WTC11 (cell line): ENCODE results near the gene SYNC. TPM values are rescaled to one million over a fixed set of nuclear protein-coding genes. Genes with fewer than 3 reads are reported as not detected.

Experiments used
- ATAC-seq: fragments of 200-7000 bp; cut with Tn5 transposase; 2 replicates; pipeline ENCODE4 v1.10.0; 2021; ENCODE audit warnings: mild to moderate bottlenecking, moderate library complexity
- CTCF ChIA-PET: fragments of 300-600 bp; sonication (Branson Sonifier 250); formaldehyde crosslinking; loops from one replicate; lab custom pipeline; 2021; ENCODE audit warnings: antibody characterized with exemption; lab: Charles Lee
- POLR2A ChIA-PET: fragments of 350-600 bp; sonication (Branson Sonifier 250); formaldehyde crosslinking; loops from one replicate; lab custom pipeline; 2021; ENCODE audit warnings: antibody characterized with exemption; lab: Charles Lee
- DNase-seq: peaks from one replicate; pipeline ENCODE4 v3.0.0; 2021; ENCODE audit warnings: low spot score
- H3K27ac Mint-ChIP-seq: 2 replicates; pipeline ENCODE4 v1.8.0; 2021; ENCODE audit warnings: mixed read lengths
- H3K27me3 Mint-ChIP-seq: 2 replicates; pipeline ENCODE4 v1.8.0; 2021; ENCODE audit warnings: low read depth, mild to moderate bottlenecking, moderate library complexity, mixed read lengths
- H3K36me3 Mint-ChIP-seq: 2 replicates; pipeline ENCODE4 v1.8.0; 2021; ENCODE audit warnings: mixed read lengths
- H3K4me1 Mint-ChIP-seq: 2 replicates; pipeline ENCODE4 v1.8.0; 2022; ENCODE audit warnings: mixed read lengths
- H3K4me3 Mint-ChIP-seq: 2 replicates; pipeline ENCODE4 v1.8.0; 2021; ENCODE audit warnings: mild to moderate bottlenecking, moderate library complexity, mixed read lengths
- H3K9me3 Mint-ChIP-seq: 2 replicates; pipeline ENCODE4 v1.8.0; 2021; ENCODE audit warnings: mixed read lengths
- AR ChIP-seq: fragments of 250-450 bp; sonication (Bioruptor Pico); IDR thresholded peaks from 2 replicates; pipeline ENCODE4 v1.9.0; 2021; ENCODE audit warnings: mild to moderate bottlenecking
- ATF6 ChIP-seq: sonication (generic); formaldehyde crosslinking; IDR thresholded peaks from 2 replicates; pipeline ENCODE4 v1.8.1; 2023; ENCODE audit warnings: mild to moderate bottlenecking, missing genetic modification reagents
- CBFB ChIP-seq: sonication (generic); formaldehyde crosslinking; IDR thresholded peaks from 2 replicates; pipeline ENCODE4 v1.8.1; 2022; ENCODE audit warnings: mild to moderate bottlenecking, low read depth, missing genetic modification reagents
- CREM ChIP-seq: sonication (generic); formaldehyde crosslinking; IDR thresholded peaks from 2 replicates; pipeline ENCODE4 v1.8.1; 2022; ENCODE audit warnings: mild to moderate bottlenecking, missing genetic modification reagents, moderate library complexity
- CTCF ChIP-seq: fragments of 200-600 bp; IDR thresholded peaks from 2 replicates; pipeline ENCODE4 v1.8.0; 2022; ENCODE audit warnings: antibody characterized with exemption
- GABPB1 ChIP-seq: sonication (generic); formaldehyde crosslinking; IDR thresholded peaks from 2 replicates; pipeline ENCODE4 v1.8.1; 2023; ENCODE audit warnings: mild to moderate bottlenecking, missing genetic modification reagents
- HMGA2 ChIP-seq: fragments of 250-450 bp; sonication (Bioruptor Pico); IDR thresholded peaks from 2 replicates; pipeline ENCODE4 v1.4.0; 2021; ENCODE audit warnings: mild to moderate bottlenecking, moderate library complexity
- MAX ChIP-seq: sonication (generic); formaldehyde crosslinking; IDR thresholded peaks from 2 replicates; pipeline ENCODE4 v1.8.0; 2022; ENCODE audit warnings: mild to moderate bottlenecking, missing genetic modification reagents
- NFATC4 ChIP-seq: fragments of 250-450 bp; sonication (Bioruptor Pico); IDR thresholded peaks from 2 replicates; pipeline ENCODE4 v1.9.0; 2021; ENCODE audit warnings: mild to moderate bottlenecking
- NFYB ChIP-seq: sonication (generic); formaldehyde crosslinking; conservative IDR thresholded peaks from 2 replicates; pipeline ENCODE4 v1.8.0; 2022; ENCODE audit warnings: low read depth, missing genetic modification reagents
- RORB ChIP-seq: fragments of 250-450 bp; sonication (Bioruptor Pico); IDR thresholded peaks from 2 replicates; pipeline ENCODE4 v1.9.0; 2021; ENCODE audit warnings: mild to moderate bottlenecking
- TCF7 ChIP-seq: sonication (generic); formaldehyde crosslinking; IDR thresholded peaks from 2 replicates; pipeline ENCODE4 v1.8.0; 2022; ENCODE audit warnings: mild to moderate bottlenecking, low read depth, missing genetic modification reagents, moderate library complexity
- TEAD4 ChIP-seq: sonication (generic); formaldehyde crosslinking; IDR thresholded peaks from 2 replicates; pipeline ENCODE4 v1.8.0; 2022; ENCODE audit warnings: mild to moderate bottlenecking, missing genetic modification reagents
- TP53 ChIP-seq: sonication (generic); formaldehyde crosslinking; IDR thresholded peaks from 2 replicates; pipeline ENCODE4 v1.8.1; 2023; ENCODE audit warnings: mild to moderate bottlenecking, missing genetic modification reagents
- USF1 ChIP-seq: sonication (generic); formaldehyde crosslinking; IDR thresholded peaks from 2 replicates; pipeline ENCODE4 v1.8.0; 2022; ENCODE audit warnings: mild to moderate bottlenecking, missing genetic modification reagents
- USF2 ChIP-seq: sonication (generic); formaldehyde crosslinking; IDR thresholded peaks from 2 replicates; pipeline ENCODE4 v1.8.1; 2023; ENCODE audit warnings: mild to moderate bottlenecking, missing genetic modification reagents, moderate library complexity
- ZNF121 ChIP-seq: sonication (generic); formaldehyde crosslinking; IDR thresholded peaks from 2 replicates; pipeline ENCODE4 v1.8.0; 2023; ENCODE audit warnings: missing genetic modification reagents
- ZNF396 ChIP-seq: fragments of 250-450 bp; sonication (Bioruptor Pico); IDR thresholded peaks from 2 replicates; pipeline ENCODE4 v1.8.0; 2021; ENCODE audit warnings: mild to moderate bottlenecking, moderate library complexity, borderline replicate concordance
- ZNF512 ChIP-seq: sonication (generic); formaldehyde crosslinking; IDR thresholded peaks from 2 replicates; pipeline ENCODE4 v1.8.1; 2022; ENCODE audit warnings: missing genetic modification reagents, borderline replicate concordance
- total RNA-seq: library from RNA; stranded (reverse); gene quantifications from 3 replicates; pipeline ENCODE4 v1.2.3, GENCODE V29; 2021

The SYNC gene
- total RNA-seq, 1 experiment from 2014 or later = 0.09 TPM

- DNase-seq (no peak), ATAC-seq (no peak)
- H3K9me3 Mint-ChIP-seq = no peaks in the 10 kb centered on the region
- peaks cover 4% of the 10 kb centered on the region for H3K27me3 Mint-ChIP-seq
- H3K27ac Mint-ChIP-seq = no peak overlapping the region
- no peak overlapping the region for H3K4me3 Mint-ChIP-seq
- no peaks in the 10 kb centered on the region for H3K36me3 Mint-ChIP-seq
- POLR2A ChIA-PET = interaction anchor here (1.0 kb wide), 1 partner anchor 20 kb away, joined by 4 read pairs; no protein-coding TSS in a partner anchor
- peaks cover 18% of the 10 kb centered on the region for H3K4me1 Mint-ChIP-seq
- CTCF ChIA-PET = interaction anchor here (3.4 kb wide), 1 partner anchor 55 kb away, joined by 36 read pairs; no protein-coding TSS in a partner anchor
- no peak for TF ChIP-seq ZNF512 (CRISPR knock-in tag)
- TF ChIP-seq CREM (CRISPR knock-in tag) = no peak
- no peak for TF ChIP-seq ZNF121 (CRISPR knock-in tag)
- TF ChIP-seq NFYB (CRISPR knock-in tag) = no peak
- TF ChIP-seq CBFB (CRISPR knock-in tag) = no peak
- no peak for TF ChIP-seq ATF6 (CRISPR knock-in tag)
- no peak for TF ChIP-seq RORB
- TF ChIP-seq ZNF396 (CRISPR knock-in tag) = no peak
- no peak for TF ChIP-seq CTCF
- no peak for TF ChIP-seq HMGA2 (CRISPR knock-in tag)
- no peak for TF ChIP-seq AR
- TF ChIP-seq USF2 (CRISPR knock-in tag) = no peak
- TF ChIP-seq NFATC4 (CRISPR knock-in tag) = no peak
- no peak for TF ChIP-seq GABPB1
- no peak for TF ChIP-seq MAX (CRISPR knock-in tag)
- no peak for TF ChIP-seq TCF7 (CRISPR knock-in tag)
- TF ChIP-seq TEAD4 (CRISPR knock-in tag) = no peak
- TF ChIP-seq TP53 (CRISPR knock-in tag) = no peak
- TF ChIP-seq USF1 = no peak
Observed at GRCh38 chr1:32718527-32718926, 16.0 kb upstream of the SYNC start.
